Body of pancreas (tissue), 4 donors: ENCODE data around the gene ZNF281. TPM values are rescaled to one million over a fixed set of nuclear protein-coding genes. Genes with fewer than 3 reads are reported as not detected.

Source experiments
- ATAC-seq: fragments of 150-250 bp; one replicate; pipeline ENCODE4 v1.9.1; 2016
- DNase-seq, 4 donors: peaks; one replicate each; pipeline ENCODE4 v3.0.0-alpha.2; 2019
- H3K27ac ChIP-seq, 4 donors: fragments of 200-600 bp; sonication (generic); 1 replicate in 3 of 4; 2 replicates in 1 of 4; pipeline versions ENCODE4 v1.5.1 to v1.6.1; 2016 to 2019; ENCODE audit warnings: mild to moderate bottlenecking in 1 of 4, mixed read lengths in 1 of 4, moderate library complexity in 1 of 4
- H3K27me3 ChIP-seq, 2 donors: fragments of 200-600 bp; sonication (generic); one replicate each; pipeline ENCODE4 v1.6.0; 2016; ENCODE audit warnings: mild to moderate bottlenecking in 1 of 2
- H3K36me3 ChIP-seq, 2 donors: fragments of 200-600 bp; sonication (generic); replicated peaks in 1 of 2; 2 replicates each; pipeline ENCODE4 v1.5.1; 2016; ENCODE audit warnings: low read depth in 2 of 2; ENCODE audit not compliant: insufficient read depth in 1 of 2
- H3K4me1 ChIP-seq: fragments of 200-600 bp; sonication (generic); one replicate; pipeline ENCODE4 v1.6.0; 2016
- H3K4me3 ChIP-seq, 2 donors: fragments of 200-600 bp; sonication (generic); 1 replicate in 1 of 2; 2 replicates in 1 of 2; pipeline ENCODE4 v1.5.1; 2016 to 2019
- H3K9me3 ChIP-seq, 3 donors: fragments of 200-600 bp; sonication (generic); 1 replicate in 2 of 3; 2 replicates in 1 of 3; pipeline ENCODE4 v1.5.1; 2016
- CTCF ChIP-seq, 7 experiments: fragments of 450-650 bp in 4 of 7; fragments of 200-600 bp in 3 of 7; sonication (generic) in 3 of 7; IDR thresholded peaks; one replicate each; pipeline ENCODE4 v1.5.1; 2016 to 2019; ENCODE audit warnings: antibody characterized with exemption in 7 of 7
- POLR2A ChIP-seq, 3 donors: fragments of 450-650 bp; IDR thresholded peaks; one replicate each; pipeline ENCODE4 v1.6.1; 2016; ENCODE audit warnings: antibody characterized with exemption in 3 of 3, mild to moderate bottlenecking in 2 of 3
- WGBS, 2 donors: methylation state at CpG; one replicate each; pipeline ENCODE4 v1.1.5; 2017; 5-methylcytosine and 5-hydroxymethylcytosine counted together
- intact Hi-C: fragments of 100-400 bp; cut with DNase I; formaldehyde crosslinking; loops from one replicate; pipeline ENCODE4 v1.15.1; 2023
- total RNA-seq, 2 donors: library from RNA; depleted of rRNA; stranded (reverse); fragments of >200 nt; gene quantifications; one replicate each; pipeline ENCODE4 v1.1.0, GENCODE V29; 2016

ZNF281 gene
- 1 to 10 TPM; 6.5 to 7.9 TPM for total RNA-seq

DNA sequence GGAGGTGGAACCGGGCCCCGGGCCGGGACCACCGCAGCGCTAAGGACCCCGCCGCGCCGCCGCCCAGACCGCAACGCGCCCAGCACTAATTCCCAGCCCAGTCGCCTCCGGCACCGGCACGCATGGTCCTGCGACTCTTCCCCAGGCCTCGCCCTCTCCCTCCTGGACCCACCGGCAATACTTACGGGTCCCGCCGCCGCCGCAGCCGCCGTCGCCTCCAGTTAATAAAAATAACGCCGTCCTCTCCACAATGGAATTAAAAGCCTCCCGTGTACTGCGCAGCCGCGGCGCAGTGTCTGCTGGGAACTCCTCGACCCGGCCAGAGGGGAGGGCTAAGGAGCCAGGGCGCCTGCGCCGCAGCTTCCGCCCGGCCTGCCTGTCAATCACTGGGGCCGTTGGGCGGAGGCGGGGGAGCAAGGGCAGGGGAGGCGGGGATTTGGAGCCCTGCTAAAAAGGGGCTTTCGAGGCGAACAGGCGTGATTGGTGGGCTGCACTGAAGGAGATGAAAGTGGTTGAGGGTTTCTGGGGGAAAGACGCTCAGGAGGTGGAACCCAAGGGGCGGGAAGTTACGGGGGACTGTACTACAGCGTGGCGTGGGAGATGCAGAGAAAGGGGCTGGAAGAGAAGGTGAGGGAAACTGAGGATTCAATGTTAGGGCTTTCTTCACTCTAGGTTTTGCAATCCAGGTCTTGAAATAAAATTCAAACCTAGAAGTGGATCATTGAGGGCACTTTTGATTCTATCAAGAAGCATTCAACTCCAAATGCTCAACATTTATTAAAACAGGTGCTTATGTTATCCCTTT is at the start of gene ZNF281:
ZNF281 (minus strand) TSS at position 276 of the 805 bp plus-strand sequence. CDS start 331 bp downstream, outside the sequence.
- TF ChIP-seq CTCF (IDR thresholded peaks at IDR 0.05): peak in 1 of 7 experiments; percentile 4
- TF ChIP-seq POLR2A (IDR thresholded peaks at IDR 0.05): peak; percentile 42 to 84 (median 84)
- intact Hi-C loops: no loop called here
- Histone ChIP-seq H3K36me3 (no peaks in the 10 kb centered on the region), H3K27ac (peak within 1 kb of the TSS; percentile 74 to 90 (median 81)), H3K4me1 (peaks cover 46% of the 10 kb centered on the region), H3K27me3 (no peaks in the 10 kb centered on the region), H3K4me3 (peak within 1 kb of the TSS; percentile 77 to 95), H3K9me3 (no peaks in the 10 kb centered on the region)
- DNase-seq (peak; percentile 95 to 97 (median 96)), ATAC-seq (peak; percentile 97)
- WGBS, 2 donors: 0 to 1% methylated on average over 36 to 47 of the region's 54 CpGs

DNA sequence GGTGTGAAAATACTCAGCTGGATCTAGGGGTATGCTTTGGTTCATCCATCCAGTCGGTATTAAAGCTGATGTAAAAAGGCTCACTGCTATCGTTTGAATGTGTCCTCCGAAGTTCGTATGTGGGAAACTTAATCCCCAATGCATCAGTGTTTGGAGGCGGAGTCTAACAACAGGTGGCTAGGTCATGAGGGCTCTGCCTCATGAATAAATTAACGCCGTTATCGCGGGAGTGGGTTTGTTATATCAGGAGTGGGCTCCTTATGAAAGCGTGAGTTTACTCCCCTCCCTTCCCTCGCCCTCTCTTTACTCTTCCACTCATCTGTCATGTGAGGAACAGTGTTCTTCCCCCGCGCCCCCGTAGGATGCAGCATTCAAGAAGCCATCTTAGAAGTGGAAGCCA is 48.9 kb upstream of the ZNF281 start:
- H3K36me3 ChIP-seq: no peaks in the 10 kb centered on the region
- DNase-seq: no peak
- WGBS, 2 donors: 89 to 93% methylated on average over 14 of the region's 14 CpGs
- H3K27me3 ChIP-seq: no peaks in the 10 kb centered on the region
- no peak for ATAC-seq
- TF ChIP-seq POLR2A (IDR thresholded peaks at IDR 0.05) (no peak), CTCF (IDR thresholded peaks at IDR 0.05) (no peak)
- H3K27ac ChIP-seq: no peak overlapping the region
- H3K4me3 ChIP-seq: no peak overlapping the region
- H3K4me1 ChIP-seq: no peaks in the 10 kb centered on the region
- intact Hi-C loops: no loop called here
- H3K9me3 ChIP-seq: no peaks in the 10 kb centered on the region

GRCh38 chr1:200457810-200458209 is 48.0 kb upstream of the ZNF281 start:
- no peaks in the 10 kb centered on the region for H3K4me1 ChIP-seq
- DNase-seq: no peak
- no peak for ATAC-seq
- TF ChIP-seq POLR2A (IDR thresholded peaks at IDR 0.05): no peak
- TF ChIP-seq CTCF (IDR thresholded peaks at IDR 0.05): no peak
- intact Hi-C loops: no loop called here
- H3K27me3 ChIP-seq: no peaks in the 10 kb centered on the region
- no peak overlapping the region for H3K4me3 ChIP-seq
- H3K9me3 ChIP-seq: no peaks in the 10 kb centered on the region
- no peak overlapping the region for H3K27ac ChIP-seq
- 89 to 92% methylated on average over 6 of the region's 6 CpGs for WGBS, 2 donors
- no peaks in the 10 kb centered on the region for H3K36me3 ChIP-seq

DNA sequence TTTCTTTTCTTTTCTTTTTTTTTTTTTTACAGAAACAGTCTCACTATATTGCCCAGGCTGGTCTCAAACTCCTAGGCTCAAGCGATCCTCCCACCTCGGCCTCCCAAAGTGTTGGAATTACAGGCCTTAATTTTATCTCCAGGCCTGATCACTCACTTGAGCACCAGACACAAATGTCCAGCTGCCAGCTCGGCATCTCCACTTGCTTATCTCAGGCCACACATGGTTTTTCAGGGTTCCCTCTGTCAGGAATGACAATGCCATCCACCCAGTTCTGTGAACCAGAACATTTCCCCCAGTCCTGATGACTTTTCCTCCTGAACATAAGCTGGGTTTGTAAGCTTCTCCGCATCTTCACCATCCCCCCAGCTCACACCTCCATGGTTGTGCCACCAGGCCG is 44.6 kb upstream of the ZNF281 start:
- DNase-seq (no peak), ATAC-seq (no peak)
- Histone ChIP-seq H3K4me3 (no peak overlapping the region), H3K36me3 (no peaks in the 10 kb centered on the region), H3K4me1 (no peaks in the 10 kb centered on the region), H3K27me3 (no peaks in the 10 kb centered on the region), H3K27ac (no peak overlapping the region), H3K9me3 (no peaks in the 10 kb centered on the region)
- intact Hi-C loops: no loop called here
- TF ChIP-seq POLR2A (IDR thresholded peaks at IDR 0.05) (no peak), CTCF (IDR thresholded peaks at IDR 0.05) (no peak)
- WGBS, 2 donors: 77 to 87% methylated on average over 5 of the region's 5 CpGs

GRCh38 chr1:200453553-200453905 is 43.7 kb upstream of the ZNF281 start:
- H3K27ac ChIP-seq: no peak overlapping the region
- H3K36me3 ChIP-seq: no peaks in the 10 kb centered on the region
- 74 to 81% methylated on average over 3 of the region's 3 CpGs for WGBS, 2 donors
- H3K27me3 ChIP-seq: no peaks in the 10 kb centered on the region
- no peaks in the 10 kb centered on the region for H3K9me3 ChIP-seq
- DNase-seq (no peak), ATAC-seq (no peak)
- intact Hi-C loops: no loop called here
- no peak overlapping the region for H3K4me3 ChIP-seq
- TF ChIP-seq CTCF (IDR thresholded peaks at IDR 0.05) (no peak), POLR2A (IDR thresholded peaks at IDR 0.05) (no peak)
- H3K4me1 ChIP-seq: no peaks in the 10 kb centered on the region
